ENCODE measurements around the gene LHPP.

GRCh38 chr10:124561206-124561605, 99.6 kb downstream of the LHPP start:
- TF ChIP-seq, protein P1, sequence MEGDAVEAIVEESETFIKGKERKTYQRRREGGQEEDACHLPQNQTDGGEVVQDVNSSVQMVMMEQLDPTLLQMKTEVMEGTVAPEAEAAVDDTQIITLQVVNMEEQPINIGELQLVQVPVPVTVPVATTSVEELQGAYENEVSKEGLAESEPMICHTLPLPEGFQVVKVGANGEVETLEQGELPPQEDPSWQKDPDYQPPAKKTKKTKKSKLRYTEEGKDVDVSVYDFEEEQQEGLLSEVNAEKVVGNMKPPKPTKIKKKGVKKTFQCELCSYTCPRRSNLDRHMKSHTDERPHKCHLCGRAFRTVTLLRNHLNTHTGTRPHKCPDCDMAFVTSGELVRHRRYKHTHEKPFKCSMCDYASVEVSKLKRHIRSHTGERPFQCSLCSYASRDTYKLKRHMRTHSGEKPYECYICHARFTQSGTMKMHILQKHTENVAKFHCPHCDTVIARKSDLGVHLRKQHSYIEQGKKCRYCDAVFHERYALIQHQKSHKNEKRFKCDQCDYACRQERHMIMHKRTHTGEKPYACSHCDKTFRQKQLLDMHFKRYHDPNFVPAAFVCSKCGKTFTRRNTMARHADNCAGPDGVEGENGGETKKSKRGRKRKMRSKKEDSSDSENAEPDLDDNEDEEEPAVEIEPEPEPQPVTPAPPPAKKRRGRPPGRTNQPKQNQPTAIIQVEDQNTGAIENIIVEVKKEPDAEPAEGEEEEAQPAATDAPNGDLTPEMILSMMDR (conservative IDR thresholded peaks at IDR 0.05), result no peak
- TF ChIP-seq EZH2 (IDR thresholded peaks at IDR 0.05; ENCODE audit: low read depth), result no peak
